ENCODE measurements around the gene SMAP1.

Gene SMAP1

GRCh38 chr6:70842541-70842940, 174.9 kb downstream of the SMAP1 start:
- no peak for TF ChIP-seq CTCF (IDR thresholded peaks at IDR 0.05; ENCODE audit: control insufficient read depth, insufficient read depth, low read depth, low read length, missing control alignments)
- H3K4me3 ChIP-seq (ENCODE audit: control insufficient read depth, low read depth, low read length): no peak overlapping the region

GRCh38 chr6:70843328-70843918, 175.7 kb downstream of the SMAP1 start:
- no peak for TF ChIP-seq CTCF (IDR thresholded peaks at IDR 0.05; ENCODE audit: control insufficient read depth, insufficient read depth, low read depth, low read length, missing control alignments)
- DNase-seq (ENCODE audit: low read depth): no peak
- no peak overlapping the region for H3K4me3 ChIP-seq (ENCODE audit: control insufficient read depth, low read depth, low read length)

More at GRCh38 chr6:70842541-70842940, 174.9 kb downstream of the SMAP1 start:
- DNase-seq (ENCODE audit: low read depth): no peak

- TF ChIP-seq CTCF (IDR thresholded peaks at IDR 0.05; ENCODE audit: control insufficient read depth, insufficient read depth, low read depth, low read length, missing control alignments): no peak
Measured at GRCh38 chr6:70844301-70844700, 176.6 kb downstream of the SMAP1 start.

DNA sequence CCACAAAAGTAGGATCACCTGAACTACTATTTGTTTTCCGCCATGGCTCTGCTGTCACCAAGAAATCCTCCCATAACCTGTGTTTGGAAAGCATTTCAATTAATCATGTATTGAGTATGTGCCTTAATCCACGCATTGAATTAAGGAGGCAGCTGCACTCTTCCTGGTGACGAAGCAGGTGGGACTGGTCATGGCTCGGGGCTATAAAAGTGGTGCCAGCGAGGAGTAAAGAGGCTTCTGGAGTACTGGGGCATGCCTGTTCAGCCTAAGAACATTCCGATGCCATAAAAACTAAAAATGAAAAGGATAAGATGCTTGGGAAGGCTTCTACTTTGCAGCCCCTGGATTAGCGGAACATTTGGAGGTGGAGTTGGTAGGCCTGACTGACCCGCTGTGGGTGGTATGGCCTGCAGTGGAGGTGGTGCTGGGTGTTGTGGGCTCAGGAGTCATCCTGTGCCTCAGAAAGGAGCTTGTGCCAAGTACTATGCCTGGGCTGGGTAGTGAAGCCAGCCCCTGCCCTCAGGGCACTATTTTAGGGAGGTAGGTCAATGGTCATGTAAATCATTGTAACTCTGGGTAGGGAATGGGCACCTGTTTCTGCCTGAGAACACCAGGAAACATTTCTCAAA, 178.6 kb downstream of the SMAP1 start:
- TF ChIP-seq CTCF (IDR thresholded peaks at IDR 0.05; ENCODE audit: control insufficient read depth, insufficient read depth, low read depth, low read length, missing control alignments): no peak
- no peak overlapping the region for H3K4me3 ChIP-seq (ENCODE audit: control insufficient read depth, low read depth, low read length)
- no peak for DNase-seq (ENCODE audit: low read depth)

More at GRCh38 chr6:70844301-70844700, 176.6 kb downstream of the SMAP1 start:
- DNase-seq (ENCODE audit: low read depth): no peak
- H3K4me3 ChIP-seq (ENCODE audit: control insufficient read depth, low read depth, low read length): no peak overlapping the region

- no peak for TF ChIP-seq CTCF (IDR thresholded peaks at IDR 0.05; ENCODE audit: control insufficient read depth, insufficient read depth, low read depth, low read length, missing control alignments)
- no peak overlapping the region for H3K4me3 ChIP-seq (ENCODE audit: control insufficient read depth, low read depth, low read length)
- DNase-seq (ENCODE audit: low read depth): no peak
Measured at GRCh38 chr6:70847106-70848084, 179.7 kb downstream of the SMAP1 start.

DNA sequence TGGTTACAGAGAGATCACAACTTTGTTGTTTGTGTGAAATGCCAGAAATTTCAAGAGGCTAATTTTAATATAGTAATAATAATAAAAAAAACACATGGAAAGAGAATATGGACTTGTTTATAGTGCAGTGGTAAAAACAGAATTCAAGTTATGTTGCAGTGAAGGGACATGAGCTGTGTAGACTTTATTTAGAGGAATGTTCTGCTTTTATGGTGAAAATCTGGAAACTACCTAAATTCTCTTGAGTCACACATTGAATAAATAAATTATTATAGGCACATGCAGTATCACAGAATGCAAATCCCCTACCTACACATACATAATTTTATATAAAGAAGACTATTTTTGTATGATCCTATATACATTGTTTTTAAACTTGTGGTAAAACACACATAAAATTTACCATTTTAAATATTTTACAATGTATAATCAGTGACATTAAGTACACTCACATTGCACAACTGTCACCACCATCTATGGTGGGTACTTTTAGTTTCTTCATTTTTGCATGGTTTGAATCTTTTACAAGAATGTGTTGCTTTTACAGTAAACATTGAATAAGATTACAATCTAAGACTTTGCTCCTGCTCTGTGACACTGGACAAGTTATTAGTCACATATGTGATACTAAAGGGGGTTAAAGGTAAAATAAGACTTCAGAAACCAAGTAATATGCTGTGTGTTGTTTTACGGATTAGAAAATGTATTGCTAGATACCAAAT, 181.8 kb downstream of the SMAP1 start:
- no peak for TF ChIP-seq CTCF (IDR thresholded peaks at IDR 0.05; ENCODE audit: control insufficient read depth, insufficient read depth, low read depth, low read length, missing control alignments)
- no peak overlapping the region for H3K4me3 ChIP-seq (ENCODE audit: control insufficient read depth, low read depth, low read length)
- DNase-seq (ENCODE audit: low read depth): no peak

Measured in AG09309 (cell line).